HEK293 (cell line): Measurements from ENCODE around the gene HYAL3.

Experiments
- ZNF391 ChIP-seq: fragments of 450-650 bp; formaldehyde crosslinking; IDR thresholded peaks from 2 replicates; pipeline ENCODE4 v1.5.1; 2016; ENCODE audit warnings: low read depth, missing biosample characterization, missing genetic modification characterization, borderline replicate concordance
- ZNF426 ChIP-seq: fragments of 450-650 bp; formaldehyde crosslinking; IDR thresholded peaks from 2 replicates; pipeline ENCODE4 v1.5.1; 2017; ENCODE audit warnings: missing biosample characterization, missing genetic modification characterization, mild to moderate bottlenecking, inconsistent platforms, moderate library complexity
- ZNF521 ChIP-seq: fragments of 450-650 bp; formaldehyde crosslinking; IDR thresholded peaks from 2 replicates; pipeline ENCODE4 v1.5.1; 2017; ENCODE audit warnings: missing biosample characterization, mild to moderate bottlenecking, missing genetic modification characterization

DNA sequence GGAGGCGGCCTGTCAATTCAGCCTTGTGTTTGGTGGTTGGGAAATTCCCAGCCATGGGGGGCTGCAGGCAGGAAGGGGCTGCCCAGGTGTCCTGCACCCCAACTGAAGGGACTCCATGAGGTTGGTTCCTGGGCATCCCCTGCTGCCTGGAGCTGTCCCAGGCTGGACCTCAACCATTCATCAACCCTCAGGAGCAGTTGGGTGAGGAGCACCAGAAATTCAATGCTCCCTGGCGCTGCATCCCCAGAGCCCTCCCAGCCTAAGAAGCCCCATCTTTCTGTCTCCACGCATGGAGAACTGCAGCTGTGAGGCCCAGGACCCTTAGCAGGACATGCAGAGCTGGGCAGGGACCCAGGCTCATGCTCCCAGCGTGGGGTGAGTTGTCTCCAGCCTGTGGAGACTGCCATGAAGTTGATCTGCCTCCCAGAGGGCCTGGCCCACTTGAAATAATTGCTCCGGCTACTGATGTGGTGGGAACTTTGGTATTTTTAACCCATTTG lies 38.2 kb downstream of the HYAL3 start:
- TF ChIP-seq ZNF521 (no peak), ZNF426 (tag by site-specific recombination) (no peak), ZNF391 (no peak)
